ENCODE measurements around the gene ENDOD1.
"Not testable (repeated sequence)": the region's sequence is repeated elsewhere in the genome, so short reads cannot be mapped to it uniquely, and the experiment has no call there.

The ENDOD1 gene

DNA sequence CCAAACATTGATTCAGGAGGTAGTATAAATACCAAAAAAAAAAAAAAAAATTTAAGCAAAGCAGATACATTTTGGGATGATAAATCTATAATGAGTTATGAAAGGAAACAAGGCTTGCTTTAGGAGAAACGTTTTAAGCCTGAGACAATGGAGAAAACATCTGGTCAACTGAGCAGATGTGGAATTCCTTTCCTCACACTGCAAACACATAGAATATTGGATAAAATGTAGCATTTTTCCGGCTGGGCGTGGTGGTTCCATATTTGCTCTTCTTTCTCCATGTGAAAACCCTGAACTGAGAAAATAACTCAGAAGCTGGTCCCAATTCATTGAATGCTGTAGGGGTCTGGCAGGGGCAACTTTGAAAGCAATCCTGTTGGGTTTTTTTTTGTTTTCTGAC, 33.9 kb downstream of the ENDOD1 start:
- no peak overlapping the region for H3K4me3 ChIP-seq (ENCODE audit: low read depth, low read length)
- TF ChIP-seq, protein P1, sequence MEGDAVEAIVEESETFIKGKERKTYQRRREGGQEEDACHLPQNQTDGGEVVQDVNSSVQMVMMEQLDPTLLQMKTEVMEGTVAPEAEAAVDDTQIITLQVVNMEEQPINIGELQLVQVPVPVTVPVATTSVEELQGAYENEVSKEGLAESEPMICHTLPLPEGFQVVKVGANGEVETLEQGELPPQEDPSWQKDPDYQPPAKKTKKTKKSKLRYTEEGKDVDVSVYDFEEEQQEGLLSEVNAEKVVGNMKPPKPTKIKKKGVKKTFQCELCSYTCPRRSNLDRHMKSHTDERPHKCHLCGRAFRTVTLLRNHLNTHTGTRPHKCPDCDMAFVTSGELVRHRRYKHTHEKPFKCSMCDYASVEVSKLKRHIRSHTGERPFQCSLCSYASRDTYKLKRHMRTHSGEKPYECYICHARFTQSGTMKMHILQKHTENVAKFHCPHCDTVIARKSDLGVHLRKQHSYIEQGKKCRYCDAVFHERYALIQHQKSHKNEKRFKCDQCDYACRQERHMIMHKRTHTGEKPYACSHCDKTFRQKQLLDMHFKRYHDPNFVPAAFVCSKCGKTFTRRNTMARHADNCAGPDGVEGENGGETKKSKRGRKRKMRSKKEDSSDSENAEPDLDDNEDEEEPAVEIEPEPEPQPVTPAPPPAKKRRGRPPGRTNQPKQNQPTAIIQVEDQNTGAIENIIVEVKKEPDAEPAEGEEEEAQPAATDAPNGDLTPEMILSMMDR (IDR thresholded peaks at IDR 0.05; ENCODE audit: insufficient read depth, low read depth, low read length, missing control alignments) = no peak
- no peak for DNase-seq (ENCODE audit: low read depth)

DNA sequence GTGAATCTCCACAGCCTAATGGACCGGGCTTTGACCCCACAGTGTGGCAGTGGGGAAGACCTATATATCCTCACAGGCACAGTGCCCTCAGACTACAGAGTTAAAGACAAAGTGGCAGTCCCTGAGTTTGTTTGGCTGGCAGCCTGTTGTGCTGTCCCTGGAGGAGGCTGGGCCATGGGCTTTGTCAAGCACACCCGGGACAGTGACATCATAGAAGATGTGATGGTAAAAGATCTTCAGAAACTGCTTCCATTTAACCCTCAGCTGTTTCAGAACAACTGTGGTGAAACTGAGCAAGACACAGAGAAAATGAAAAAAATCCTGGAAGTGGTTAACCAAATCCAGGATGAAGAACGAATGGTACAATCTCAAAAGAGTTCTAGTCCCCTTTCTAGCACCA, 39.0 kb downstream of the ENDOD1 start:
- no peak overlapping the region for H3K4me3 ChIP-seq (ENCODE audit: low read depth, low read length)
- TF ChIP-seq, protein P1 (IDR thresholded peaks at IDR 0.05; ENCODE audit: insufficient read depth, low read depth, low read length, missing control alignments) = no peak
- no peak for DNase-seq (ENCODE audit: low read depth)

DNA sequence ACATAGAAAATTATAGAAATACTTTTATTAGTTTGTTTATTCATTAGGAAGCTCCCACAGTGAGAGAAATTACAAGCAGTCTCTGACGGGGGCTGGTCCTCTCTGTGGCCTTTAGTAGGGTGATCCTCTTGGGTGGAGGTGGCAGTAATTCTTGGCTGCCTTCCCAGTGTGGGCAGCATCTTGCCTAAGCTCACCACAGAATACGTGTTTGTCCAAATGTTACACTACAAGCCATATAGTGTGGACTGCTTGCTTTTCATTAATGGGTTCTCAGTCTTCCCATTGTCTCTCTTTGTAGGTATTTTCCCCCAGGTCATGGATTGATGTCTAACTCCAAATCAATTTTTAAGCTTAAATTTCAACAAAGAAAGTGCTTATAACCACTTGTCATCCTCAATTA, 43.3 kb downstream of the ENDOD1 start:
- no peak for DNase-seq (ENCODE audit: low read depth)
- TF ChIP-seq, protein P1 (IDR thresholded peaks at IDR 0.05; ENCODE audit: insufficient read depth, low read depth, low read length, missing control alignments) = no peak
- H3K4me3 ChIP-seq (ENCODE audit: low read depth, low read length) = no peak overlapping the region

DNA sequence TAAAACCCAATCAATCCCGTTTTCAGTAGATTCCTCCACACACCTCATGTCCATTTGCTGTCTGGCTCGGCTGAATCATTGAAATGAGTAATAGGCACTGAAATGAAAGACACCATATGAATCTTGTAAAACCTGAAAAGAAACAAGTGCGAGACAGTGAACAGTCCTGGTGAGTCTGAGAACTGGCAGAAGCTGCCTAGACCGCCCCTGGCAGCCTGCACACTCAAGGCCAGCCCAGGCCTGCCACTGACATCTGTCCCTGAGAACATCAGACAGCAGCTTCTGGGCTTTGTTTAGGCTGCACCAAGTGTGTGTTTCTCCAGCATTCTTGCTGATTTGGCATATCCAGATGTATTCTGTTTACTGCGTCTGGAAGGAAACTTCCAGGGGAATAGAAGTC, 44.8 kb downstream of the ENDOD1 start:
- DNase-seq (ENCODE audit: low read depth) = no peak
- TF ChIP-seq, protein P1 (IDR thresholded peaks at IDR 0.05; ENCODE audit: insufficient read depth, low read depth, low read length, missing control alignments) = no peak

DNA sequence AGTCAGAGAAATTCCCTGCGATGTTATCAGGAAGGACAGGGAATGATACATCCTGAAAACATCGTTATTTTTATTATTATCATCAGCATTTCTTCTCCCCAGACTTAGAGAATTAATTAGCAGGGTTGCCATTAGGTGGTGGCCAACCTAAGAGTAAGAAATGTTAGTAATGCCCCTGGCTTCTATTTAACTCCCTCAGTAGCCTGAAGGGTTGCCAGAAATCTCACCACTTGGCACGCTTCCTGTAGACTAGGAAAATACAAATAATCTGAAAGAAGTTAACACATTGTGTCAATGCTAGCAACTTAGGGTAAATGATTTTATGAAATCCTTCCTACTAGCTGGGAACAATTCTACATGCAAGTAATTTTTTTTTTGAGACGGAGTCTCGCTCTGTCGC, 45.5 kb downstream of the ENDOD1 start:
- TF ChIP-seq, protein P1 (IDR thresholded peaks at IDR 0.05; ENCODE audit: insufficient read depth, low read depth, low read length, missing control alignments) = no peak
- no peak for DNase-seq (ENCODE audit: low read depth)
- H3K4me3 ChIP-seq (ENCODE audit: low read depth, low read length) = no peak overlapping the region

More for the DNA sequence above, 44.8 kb downstream of the ENDOD1 start:
- H3K4me3 ChIP-seq (ENCODE audit: low read depth, low read length) = no peak overlapping the region

DNA sequence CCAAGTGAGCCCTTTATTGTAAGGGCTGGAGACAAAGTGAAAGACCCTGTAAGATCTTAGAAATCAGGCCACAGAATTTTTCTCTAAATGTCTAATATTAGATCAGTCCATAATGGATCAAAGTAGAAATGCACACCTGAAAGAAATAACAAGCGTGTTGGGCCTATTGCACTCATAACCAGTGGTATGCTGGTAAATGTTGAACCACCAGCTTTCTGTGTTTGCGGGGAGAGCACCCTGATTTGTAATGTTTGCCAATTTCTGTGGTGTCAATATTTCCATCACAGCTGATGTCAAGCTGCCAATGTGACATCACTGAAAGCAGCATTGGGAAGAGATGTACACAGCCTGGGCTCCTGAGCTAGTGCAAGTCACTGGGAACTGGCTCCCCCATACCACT, 46.2 kb downstream of the ENDOD1 start:
- DNase-seq (ENCODE audit: low read depth) = no peak
- TF ChIP-seq, protein P1 (IDR thresholded peaks at IDR 0.05; ENCODE audit: insufficient read depth, low read depth, low read length, missing control alignments) = no peak
- no peak overlapping the region for H3K4me3 ChIP-seq (ENCODE audit: low read depth, low read length)

DNA sequence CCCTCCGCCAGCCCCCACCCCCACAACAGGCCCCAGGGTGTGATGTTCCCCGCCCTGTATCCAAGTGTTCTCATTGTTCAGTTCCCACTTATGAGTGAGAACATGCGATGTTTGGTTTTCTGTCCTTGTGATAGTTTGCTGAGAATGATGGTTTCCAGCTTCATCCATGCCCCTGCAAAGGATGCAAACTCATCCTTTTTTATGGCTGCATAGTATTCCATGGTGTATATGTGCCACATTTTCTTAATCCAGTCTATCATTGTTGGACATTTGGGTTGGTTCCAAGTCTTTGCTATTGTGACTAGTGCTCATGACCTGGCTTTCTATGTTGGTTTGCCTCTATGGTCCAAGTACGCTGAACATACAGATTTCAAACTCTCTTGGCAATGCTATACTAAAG, 47.1 kb downstream of the ENDOD1 start:
- H3K4me3 ChIP-seq (ENCODE audit: low read depth, low read length) = not testable (repeated sequence)

More for the DNA sequence above, 47.1 kb downstream of the ENDOD1 start:
- not testable (repeated sequence) for DNase-seq (ENCODE audit: low read depth)

Data from GM12865 (cell line).